A549 (cell line): Measurements from ENCODE around the gene SIN3A. TPM values are rescaled to one million over a fixed set of nuclear protein-coding genes. Genes with fewer than 3 reads are reported as not detected.

Experiments
- ATAC-seq, 2 experiments: fragments of 200-7000 bp in 1 of 2; fragments of >200 bp in 1 of 2; cut with Nextera tagmentation in 1 of 2; cut with Tn5 transposase in 1 of 2; 3 replicates each; pipeline versions ENCODE4 v1.8.0 to v1.9.1; 2018 to 2020; ENCODE audit warnings: mild to moderate bottlenecking in 1 of 2, moderate library complexity in 1 of 2
- CTCF ChIA-PET: fragments of 300-600 bp; sonication (Branson Sonifier 250); formaldehyde crosslinking; extraction: SDS; loops from one replicate; lab custom pipeline; 2021; ENCODE audit warnings: antibody characterized with exemption, inconsistent platforms; lab: Yijun Ruan, JAX
- POLR2A ChIA-PET: fragments of 350-600 bp; formaldehyde crosslinking; extraction: SDS; loops from one replicate; lab custom pipeline; 2021; ENCODE audit warnings: antibody characterized with exemption, inconsistent platforms; lab: Yijun Ruan, JAX
- DNase-seq, 2 experiments: peaks; one replicate each; pipeline versions ENCODE4 v3.0.0 to v3.0.0-alpha.2; 2011 to 2016; ENCODE audit warnings: low read depth in 1 of 2, low spot score in 1 of 2
- FAIRE-seq: peaks from 2 replicates; lab custom pipeline; 2011; peaks lifted over from hg19 to GRCh38; lab: Jason Lieb, UNC
- H3K27ac ChIP-seq, 2 experiments: fragments of >200 bp; sonication (Bioruptor Twin); formaldehyde crosslinking; 3 replicates each; pipeline ENCODE4 v1.5.1; 2016 to 2017
- H3K4me1 ChIP-seq: fragments of >200 bp; sonication (Bioruptor Twin); formaldehyde crosslinking; 3 replicates; pipeline ENCODE4 v1.6.1; 2016
- H3K4me2 ChIP-seq: fragments of >200 bp; sonication (Bioruptor Twin); formaldehyde crosslinking; 3 replicates; pipeline ENCODE4 v1.6.1; 2016
- H3K4me3 ChIP-seq: fragments of >200 bp; sonication (Bioruptor Twin); formaldehyde crosslinking; 3 replicates; pipeline ENCODE4 v1.5.1; 2016
- H3K9me3 ChIP-seq: fragments of >200 bp; sonication (Bioruptor Twin); formaldehyde crosslinking; 3 replicates; pipeline ENCODE4 v1.6.1; 2016
- CBX2 ChIP-seq: fragments of 200-600 bp; sonication (generic); IDR thresholded peaks from 2 replicates; pipeline ENCODE4 v1.6.1; 2016; ENCODE audit warnings: low read depth, mild to moderate bottlenecking, borderline replicate concordance
- CEBPB ChIP-seq, 2 experiments: fragments of >200 bp in 1 of 2; sonication (Bioruptor Twin) in 1 of 2; formaldehyde crosslinking in 1 of 2; IDR thresholded peaks; 2 replicates each; pipeline ENCODE4 v1.6.1; 2012 to 2016
- CTCF ChIP-seq: fragments of >200 bp; sonication (Bioruptor Twin); formaldehyde crosslinking; IDR thresholded peaks from 3 replicates; pipeline ENCODE4 v1.5.1; 2016
- EHF ChIP-seq: fragments of 250-450 bp; sonication (Bioruptor Pico); IDR thresholded peaks from 2 replicates; pipeline ENCODE4 v1.5.0; 2020; ENCODE audit warnings: mild to moderate bottlenecking
- EHMT2 ChIP-seq: fragments of 200-600 bp; sonication (generic); IDR thresholded peaks from 2 replicates; pipeline ENCODE4 v1.6.1; 2016; ENCODE audit warnings: antibody characterized with exemption, low read depth, mild to moderate bottlenecking, moderate library complexity
- FOSB ChIP-seq: fragments of 250-450 bp; sonication (Bioruptor Pico); IDR thresholded peaks from 2 replicates; pipeline ENCODE4 v1.5.0; 2020; ENCODE audit warnings: mild to moderate bottlenecking, moderate library complexity
- FOSL2 ChIP-seq, 2 experiments: fragments of 450-650 bp in 1 of 2; fragments of >200 bp in 1 of 2; sonication (Bioruptor Twin) in 1 of 2; formaldehyde crosslinking; IDR thresholded peaks; 2 replicates each; pipeline versions ENCODE4 v1.5.0 to v1.6.1; 2016 to 2020; ENCODE audit warnings: mild to moderate bottlenecking in 1 of 2, moderate library complexity in 1 of 2
- FOXS1 ChIP-seq: fragments of 250-450 bp; sonication (Bioruptor Pico); IDR thresholded peaks from 2 replicates; pipeline ENCODE4 v1.5.0; 2020; ENCODE audit warnings: mild to moderate bottlenecking, moderate library complexity
- HES2 ChIP-seq: fragments of >200 bp; sonication (Bioruptor Twin); formaldehyde crosslinking; IDR thresholded peaks from 2 replicates; pipeline ENCODE4 v1.6.1; 2016
- HOXB13 ChIP-seq: fragments of 250-450 bp; sonication (Bioruptor Pico); IDR thresholded peaks from 2 replicates; pipeline ENCODE4 v1.5.0; 2020; ENCODE audit warnings: low read depth, mild to moderate bottlenecking, moderate library complexity
- HOXB5 ChIP-seq: fragments of 250-450 bp; sonication (Bioruptor Pico); IDR thresholded peaks from 2 replicates; pipeline ENCODE4 v1.5.0; 2020; ENCODE audit warnings: mild to moderate bottlenecking, moderate library complexity
- JUN ChIP-seq, 2 experiments: fragments of >200 bp; sonication (Bioruptor Twin); formaldehyde crosslinking; IDR thresholded peaks; 2 replicates in 1 of 2; 3 replicates in 1 of 2; pipeline ENCODE4 v1.6.1; 2016 to 2017
- MAFK ChIP-seq: fragments of 450-650 bp; IDR thresholded peaks from 2 replicates; pipeline ENCODE4 v1.6.1; 2014; ENCODE audit not compliant: partially characterized antibody
- MAX ChIP-seq: IDR thresholded peaks from 2 replicates; pipeline ENCODE4 v1.6.1; 2012
- MAZ ChIP-seq: fragments of 150-350 bp; IDR thresholded peaks from 2 replicates; pipeline ENCODE4 v1.6.1; 2014; ENCODE audit warnings: antibody characterized with exemption, low read depth, low read length, borderline replicate concordance
- NFE2L2 ChIP-seq: fragments of 150-350 bp; conservative IDR thresholded peaks from 2 replicates; pipeline ENCODE4 v1.6.1; 2014; ENCODE audit warnings: low read length
- PHF8 ChIP-seq: fragments of 200-600 bp; sonication (generic); IDR thresholded peaks from 2 replicates; pipeline ENCODE4 v1.6.1; 2016; ENCODE audit warnings: low read depth, mild to moderate bottlenecking, antibody characterized with exemption, moderate library complexity, borderline replicate concordance
- POLR2AphosphoS2 ChIP-seq: conservative IDR thresholded peaks from 2 replicates; pipeline ENCODE4 v1.6.1; 2012; ENCODE audit warnings: low read length, improper control_type of control experiment, inconsistent platforms
- RAD21 ChIP-seq, 2 experiments: fragments of >200 bp in 1 of 2; sonication (Bioruptor Twin) in 1 of 2; formaldehyde crosslinking in 1 of 2; IDR thresholded peaks in 1 of 2; conservative IDR thresholded peaks in 1 of 2; 2 replicates in 1 of 2; 3 replicates in 1 of 2; pipeline ENCODE4 v1.6.1; 2012 to 2018; ENCODE audit warnings: inconsistent platforms in 1 of 2
- RFX5 ChIP-seq: fragments of 450-650 bp; IDR thresholded peaks from 2 replicates; pipeline ENCODE4 v1.7.1; 2014; ENCODE audit warnings: antibody characterized with exemption, mild to moderate bottlenecking, moderate library complexity
- RNF2 ChIP-seq: fragments of 200-600 bp; sonication (generic); IDR thresholded peaks from 2 replicates; pipeline ENCODE4 v1.6.1; 2016; ENCODE audit warnings: low read depth, mild to moderate bottlenecking, antibody characterized with exemption, moderate library complexity, borderline replicate concordance
- WGBS: methylation state at CpG from one replicate; pipeline ENCODE4 v1.1.6; 2017; ENCODE audit errors: missing lambda C conversion rate; 5-methylcytosine and 5-hydroxymethylcytosine counted together
- polyA plus RNA-seq, 4 experiments: library from polyadenylated mRNA; depleted of rRNA in 3 of 4; stranded (reverse); fragments of >200 nt; fragmentation: RNase III in 1 of 4; extraction: RNeasy Plus Mini Kit Qiagen cat#74134 plus additional on column Dnase treatment in 1 of 4; gene quantifications; 2 replicates in 3 of 4; 3 replicates in 1 of 4; pipeline ENCODE4 v1.2.3, GENCODE V29; 2011 to 2017
- TF ChIP-seq, protein P1 (sequence below): fragments of 450-650 bp; IDR thresholded peaks from 2 replicates; pipeline ENCODE4 v1.6.1; 2014; ENCODE audit warnings: antibody characterized with exemption
- TF ChIP-seq, protein P2 (sequence below): fragments of 250-450 bp; sonication (Bioruptor Pico); IDR thresholded peaks from 2 replicates; pipeline ENCODE4 v1.5.0; 2021; ENCODE audit warnings: mild to moderate bottlenecking, moderate library complexity, borderline replicate concordance

The SIN3A gene
- polyA plus RNA-seq, 2 of the 4 experiments (the other 2 are of a cell fraction), result 35.9 to 48.7 TPM

DNA sequence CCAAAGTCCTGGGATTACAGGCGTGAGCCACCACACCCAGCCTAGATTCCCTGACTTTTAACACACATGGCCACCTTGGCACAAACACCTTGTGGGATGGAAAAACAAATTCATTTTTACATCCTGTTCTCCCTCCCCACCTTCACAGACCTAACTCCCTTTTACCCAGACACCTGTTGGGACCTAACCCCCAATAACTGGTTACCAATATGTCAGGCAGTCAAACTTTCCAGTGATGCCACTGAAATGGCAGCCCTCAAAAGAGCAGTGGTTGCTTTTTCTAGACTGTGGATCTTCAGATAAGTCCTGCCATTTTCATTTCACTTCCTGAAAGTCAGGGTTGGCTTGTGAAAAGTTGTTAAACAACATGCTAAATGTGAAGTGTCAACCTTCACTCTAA lies 34.9 kb downstream of the SIN3A start:
- CTCF ChIA-PET, result interaction anchor here (1.4 to 3.3 kb wide), 2 partner anchors 11 to 14 kb away, joined by 3 to 14 read pairs; no protein-coding TSS in a partner anchor

DNA sequence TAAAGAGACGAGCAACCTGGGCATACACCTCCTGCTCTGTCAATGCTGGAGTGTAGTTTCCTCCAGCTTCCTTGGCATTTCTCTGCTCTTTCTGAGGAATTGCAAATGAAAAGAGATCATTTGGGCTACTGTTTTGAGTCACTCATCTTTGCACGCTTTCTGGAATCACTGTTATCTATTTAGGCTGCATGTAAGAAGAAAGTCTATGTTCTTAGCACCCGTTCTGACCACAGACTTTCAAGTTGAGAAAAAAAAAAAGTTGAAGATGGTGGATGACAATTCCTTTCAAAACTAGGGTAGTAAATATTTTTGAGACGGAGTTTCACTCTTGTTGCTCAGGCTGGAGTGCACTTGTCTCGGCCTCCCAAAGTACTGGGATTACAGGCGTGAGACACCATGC lies 41.3 kb downstream of the SIN3A start:
- WGBS, result 89% methylated on average over 6 of the region's 6 CpGs
- DNase-seq (no peak), FAIRE-seq (no peak), ATAC-seq (no peak)
- H3K4me3 ChIP-seq, result no peak overlapping the region
- H3K4me2 ChIP-seq, result no peak overlapping the region
- H3K4me1 ChIP-seq, result no peaks in the 10 kb centered on the region
- H3K9me3 ChIP-seq, result no peaks in the 10 kb centered on the region
- no peak overlapping the region for H3K27ac ChIP-seq
- POLR2A ChIA-PET, result no interaction called here
- TF ChIP-seq, protein P1, sequence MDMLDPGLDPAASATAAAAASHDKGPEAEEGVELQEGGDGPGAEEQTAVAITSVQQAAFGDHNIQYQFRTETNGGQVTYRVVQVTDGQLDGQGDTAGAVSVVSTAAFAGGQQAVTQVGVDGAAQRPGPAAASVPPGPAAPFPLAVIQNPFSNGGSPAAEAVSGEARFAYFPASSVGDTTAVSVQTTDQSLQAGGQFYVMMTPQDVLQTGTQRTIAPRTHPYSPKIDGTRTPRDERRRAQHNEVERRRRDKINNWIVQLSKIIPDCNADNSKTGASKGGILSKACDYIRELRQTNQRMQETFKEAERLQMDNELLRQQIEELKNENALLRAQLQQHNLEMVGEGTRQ, result no peak
- TF ChIP-seq FOSB (CRISPR knock-in tag), result no peak
- TF ChIP-seq CBX2, result no peak
- no peak for TF ChIP-seq HOXB5 (CRISPR knock-in tag)
- no peak for TF ChIP-seq MAFK
- TF ChIP-seq NFE2L2, result no peak
- CTCF ChIA-PET, result no interaction called here

More for the DNA sequence above, 34.9 kb downstream of the SIN3A start:
- Histone ChIP-seq H3K4me1 (peaks cover 14% of the 10 kb centered on the region; the same call in 2 of the 3 replicates), H3K4me3 (no peak overlapping the region), H3K9me3 (no peaks in the 10 kb centered on the region), H3K27ac (no peak overlapping the region), H3K4me2 (no peak overlapping the region)
- DNase-seq (no peak), FAIRE-seq (no peak), ATAC-seq (no peak)
- 92% methylated on average over 1 of the region's 1 CpG for WGBS
- POLR2A ChIA-PET, result interaction anchor here (0.7 kb wide), 1 partner anchor 37 kb away, joined by 3 read pairs; no protein-coding TSS in a partner anchor
- TF ChIP-seq, protein P2, sequence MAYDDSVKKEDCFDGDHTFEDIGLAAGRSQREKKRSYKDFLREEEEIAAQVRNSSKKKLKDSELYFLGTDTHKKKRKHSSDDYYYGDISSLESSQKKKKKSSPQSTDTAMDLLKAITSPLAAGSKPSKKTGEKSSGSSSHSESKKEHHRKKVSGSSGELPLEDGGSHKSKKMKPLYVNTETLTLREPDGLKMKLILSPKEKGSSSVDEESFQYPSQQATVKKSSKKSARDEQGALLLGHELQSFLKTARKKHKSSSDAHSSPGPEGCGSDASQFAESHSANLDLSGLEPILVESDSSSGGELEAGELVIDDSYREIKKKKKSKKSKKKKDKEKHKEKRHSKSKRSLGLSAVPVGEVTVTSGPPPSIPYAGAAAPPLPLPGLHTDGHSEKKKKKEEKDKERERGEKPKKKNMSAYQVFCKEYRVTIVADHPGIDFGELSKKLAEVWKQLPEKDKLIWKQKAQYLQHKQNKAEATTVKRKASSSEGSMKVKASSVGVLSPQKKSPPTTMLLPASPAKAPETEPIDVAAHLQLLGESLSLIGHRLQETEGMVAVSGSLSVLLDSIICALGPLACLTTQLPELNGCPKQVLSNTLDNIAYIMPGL, result no peak
- TF ChIP-seq CTCF (no peak), EHMT2 (no peak), RNF2 (no peak), MAX (no peak), PHF8 (no peak), MAZ (no peak), POLR2AphosphoS2 (no peak; the same call in 1 of the 2 replicates), RAD21 (conservative IDR thresholded peaks at IDR 0.05 in 1 of 2, IDR thresholded peaks at IDR 0.05 in 1 of 2) (no peak), EHF (CRISPR knock-in tag) (no peak), FOSL2 (IDR thresholded peaks at IDR 0.05) (no peak), FOSL2 (CRISPR knock-in tag; IDR thresholded peaks at IDR 0.05) (no peak), CEBPB (IDR thresholded peaks at IDR 0.05) (no peak), RFX5 (no peak), FOXS1 (CRISPR knock-in tag) (no peak), HOXB13 (CRISPR knock-in tag) (no peak), HES2 (no peak), JUN (IDR thresholded peaks at IDR 0.05) (no peak)
